Measurements from ENCODE around the gene SYNJ2. TPM values are rescaled to one million over a fixed set of nuclear protein-coding genes. Genes with fewer than 3 reads are reported as not detected.
A peak's percentile ranks its signal among the peaks of the same experiment; 100 is the strongest.

The SYNJ2 gene
- total RNA-seq, 1 experiment from 2014 or later, result 24.5 TPM

DNA sequence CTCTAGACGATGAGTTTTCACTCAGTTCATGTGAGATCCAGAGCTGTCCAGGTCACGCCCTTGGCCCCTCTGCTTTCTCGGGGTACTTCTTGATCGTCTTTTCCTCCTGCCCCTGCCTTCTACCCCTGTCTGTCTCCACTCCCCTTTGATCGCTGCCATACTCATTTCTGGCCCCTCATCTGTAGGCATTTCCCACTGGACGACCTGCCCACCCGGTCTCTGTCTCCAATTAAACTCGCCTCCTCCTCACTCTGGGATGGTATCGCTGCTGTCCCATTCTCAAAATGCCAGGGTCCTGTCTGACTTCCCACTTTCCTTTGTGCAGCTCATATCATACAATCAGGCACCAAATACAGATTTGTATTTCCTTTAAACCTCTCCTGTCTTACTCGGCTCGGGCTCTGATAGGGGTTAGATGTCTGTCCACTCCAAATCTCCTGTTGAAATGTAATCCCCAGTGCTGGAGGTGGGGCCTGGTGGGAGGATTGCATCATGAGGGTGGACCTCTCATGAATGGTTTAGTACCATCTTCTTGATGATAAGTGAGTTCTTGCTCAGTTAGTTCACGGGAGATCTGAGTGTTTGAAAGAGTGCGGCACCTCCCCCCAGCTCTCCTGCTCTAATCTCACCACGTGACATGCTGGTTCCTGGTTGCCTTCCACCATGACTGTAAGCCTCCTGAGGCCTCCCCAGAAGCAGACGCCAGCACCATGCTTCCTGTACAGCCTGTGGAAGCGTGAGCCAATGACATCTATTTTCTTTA, 3.5 kb upstream of the SYNJ2 start:
- no peak overlapping the region for H2AK5ac ChIP-seq (ENCODE audit: insufficient read length, low read length)
- no CpG with 5 or more reads among the region's 16 CpGs for WGBS (ENCODE audit: extremely low coverage, insufficient read length, low lambda C conversion rate)
- no peak overlapping the region for H2BK12ac ChIP-seq (ENCODE audit: insufficient read length, low read depth, low read length)
- H2AFZ ChIP-seq (ENCODE audit: low read length), result no peak overlapping the region
- peaks cover 30 to 33% of the 10 kb centered on the region in 2 experiments for H3K4me1 Mint-ChIP-seq
- H3K36me3 Mint-ChIP-seq (ENCODE audit: insufficient read depth in 1 of 3, low read depth in 3 of 3), result no peaks in the 10 kb centered on the region; a peak in 1 of 7 replicates
- H4K91ac ChIP-seq (ENCODE audit: insufficient read length, low read depth, low read length), result no peak overlapping the region
- H2BK15ac ChIP-seq (ENCODE audit: low read depth, low read length), result no peak overlapping the region
- H3K27me3 ChIP-seq (ENCODE audit: insufficient read depth, low read length), result no peaks in the 10 kb centered on the region; the same call in 1 of the 2 replicates
- H3K4me2 ChIP-seq (ENCODE audit: insufficient read depth, insufficient read length, low read length), result no peak overlapping the region
- no peak overlapping the region for H3K27ac ChIP-seq (ENCODE audit: insufficient read length, low read depth, low read length)
- H3K79me1 ChIP-seq (ENCODE audit: insufficient read depth, low read depth, low read length, poor library complexity, severe bottlenecking), result no peaks in the 10 kb centered on the region
- peaks cover 11% of the 10 kb centered on the region for H3K23me2 ChIP-seq (ENCODE audit: insufficient read length, low read depth, low read length, poor library complexity, severe bottlenecking)
- peaks cover 3% of the 10 kb centered on the region; the same call in 1 of the 2 replicates for H3K79me2 ChIP-seq (ENCODE audit: insufficient read depth, low read length)
- H3K14ac ChIP-seq (ENCODE audit: insufficient read depth, low read length), result no peak overlapping the region
- no peaks in the 10 kb centered on the region; the same call in 1 of the 2 replicates for H3K4me1 ChIP-seq (ENCODE audit: insufficient read depth, low read length)
- no peaks in the 10 kb centered on the region for H3K9me3 Mint-ChIP-seq
- no peak overlapping the region for H3K4ac ChIP-seq (ENCODE audit: low read depth, low read length)
- no peak overlapping the region for H4K8ac ChIP-seq (replicated peaks; ENCODE audit: insufficient read length, low read depth, low read length)
- H3K18ac ChIP-seq (ENCODE audit: insufficient read length, low read depth, low read length), result no peak overlapping the region
- no peak overlapping the region for H3K9ac ChIP-seq (ENCODE audit: extremely low read depth, insufficient read length, low read length)
- TF ChIP-seq, protein P1, sequence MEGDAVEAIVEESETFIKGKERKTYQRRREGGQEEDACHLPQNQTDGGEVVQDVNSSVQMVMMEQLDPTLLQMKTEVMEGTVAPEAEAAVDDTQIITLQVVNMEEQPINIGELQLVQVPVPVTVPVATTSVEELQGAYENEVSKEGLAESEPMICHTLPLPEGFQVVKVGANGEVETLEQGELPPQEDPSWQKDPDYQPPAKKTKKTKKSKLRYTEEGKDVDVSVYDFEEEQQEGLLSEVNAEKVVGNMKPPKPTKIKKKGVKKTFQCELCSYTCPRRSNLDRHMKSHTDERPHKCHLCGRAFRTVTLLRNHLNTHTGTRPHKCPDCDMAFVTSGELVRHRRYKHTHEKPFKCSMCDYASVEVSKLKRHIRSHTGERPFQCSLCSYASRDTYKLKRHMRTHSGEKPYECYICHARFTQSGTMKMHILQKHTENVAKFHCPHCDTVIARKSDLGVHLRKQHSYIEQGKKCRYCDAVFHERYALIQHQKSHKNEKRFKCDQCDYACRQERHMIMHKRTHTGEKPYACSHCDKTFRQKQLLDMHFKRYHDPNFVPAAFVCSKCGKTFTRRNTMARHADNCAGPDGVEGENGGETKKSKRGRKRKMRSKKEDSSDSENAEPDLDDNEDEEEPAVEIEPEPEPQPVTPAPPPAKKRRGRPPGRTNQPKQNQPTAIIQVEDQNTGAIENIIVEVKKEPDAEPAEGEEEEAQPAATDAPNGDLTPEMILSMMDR (conservative IDR thresholded peaks at IDR 0.05), result no peak
- no peak overlapping the region for H3K4me3 Mint-ChIP-seq
- no peak overlapping the region for H2BK120ac ChIP-seq (ENCODE audit: low read depth, low read length, poor library complexity, severe bottlenecking)
- no peak overlapping the region for H3K56ac ChIP-seq (ENCODE audit: insufficient read length, low read depth, low read length)
- no peaks in the 10 kb centered on the region for H3K9me3 ChIP-seq (ENCODE audit: control insufficient read depth, low read depth, low read length)
- H3K27me3 Mint-ChIP-seq (ENCODE audit: low read depth), result peaks cover 37% of the 10 kb centered on the region
- H3K23ac ChIP-seq (ENCODE audit: insufficient read length, low read depth, low read length), result no peak overlapping the region
- H3K27ac Mint-ChIP-seq, result 0 out of 7 replicates have a peak overlapping the region, but pooled peaks of 1 of the 3 experiments have one; percentile 3
- no peak for DNase-seq
- H3T11ph ChIP-seq (ENCODE audit: low read length), result no peak overlapping the region
- no peaks in the 10 kb centered on the region for H4K20me1 ChIP-seq (ENCODE audit: control insufficient read depth, insufficient read depth, insufficient read length)
- no peak overlapping the region for H4K5ac ChIP-seq (ENCODE audit: insufficient read length, low read depth, low read length)
- no peak overlapping the region for H2BK20ac ChIP-seq (ENCODE audit: low read depth, low read length, poor library complexity, severe bottlenecking)
- H2BK5ac ChIP-seq (ENCODE audit: insufficient read length, low read length), result no peak overlapping the region
